Measurements from ENCODE around the gene TSHZ1.

GRCh38 chr18:75209129-75209950 is 1.3 kb upstream of the TSHZ1 start, which contains the start of gene PTGR3:
- TF ChIP-seq YY1 (IDR thresholded peaks at IDR 0.05), result peak; percentile 87
- TF ChIP-seq CTCF (IDR thresholded peaks at IDR 0.05; ENCODE audit: low read depth, low read length, missing input control), result no peak
- TF ChIP-seq RAD21 (IDR thresholded peaks at IDR 0.05), result no peak
- TF ChIP-seq ZBTB33 (IDR thresholded peaks at IDR 0.05), result no peak
- peak; percentile 38 for TF ChIP-seq SP1 (IDR thresholded peaks at IDR 0.05)
- TF ChIP-seq RXRA (IDR thresholded peaks at IDR 0.05), result no peak
- no peak for TF ChIP-seq ATF3 (IDR thresholded peaks at IDR 0.05)
- TF ChIP-seq JUND (IDR thresholded peaks at IDR 0.05), result no peak
- peak; percentile 38 to 71 for TF ChIP-seq GABPA (IDR thresholded peaks at IDR 0.05 in 1 of 2, conservative IDR thresholded peaks at IDR 0.05 in 1 of 2)
- peak; percentile 22 for TF ChIP-seq REST (IDR thresholded peaks at IDR 0.05)
